ENCODE results near the gene MED16. TPM values are rescaled to one million over a fixed set of nuclear protein-coding genes. Genes with fewer than 3 reads are reported as not detected.

The MED16 gene
- total RNA-seq, 1 experiment from 2014 or later, result 10.8 TPM

- Histone ChIP-seq H3K4me2 (ENCODE audit: low read depth, low read length, poor library complexity, severe bottlenecking) (no peak overlapping the region), H4K20me1 (ENCODE audit: insufficient read depth, low read depth, low read length) (0 out of 2 replicates have a peak, but pooled peaks cover 3% of the 10 kb centered on the region), H3K4me1 (ENCODE audit: low read length) (peaks cover 9% of the 10 kb centered on the region; the same call in 1 of the 2 replicates), H3K4me3 (ENCODE audit: low read length) (no peak overlapping the region), H3K9me3 (ENCODE audit: low read length) (no peaks in the 10 kb centered on the region), H3K27ac (ENCODE audit: low read length) (no peak overlapping the region), H3K79me2 (ENCODE audit: low read length) (no peaks in the 10 kb centered on the region), H3K36me3 (ENCODE audit: insufficient read depth, low read length) (no peaks in the 10 kb centered on the region), H3K9ac (ENCODE audit: low read length) (no peak overlapping the region), H2AFZ (ENCODE audit: low read length) (no peak overlapping the region), H3K9me2 (replicated peaks; ENCODE audit: insufficient read depth, low read length) (no peaks in the 10 kb centered on the region), H3K27me3 (ENCODE audit: low read length) (no peaks in the 10 kb centered on the region)
- no peak for DNase-seq
Observed at GRCh38 chr19:863315-863620, 29.7 kb downstream of the MED16 start.

GRCh38 chr19:862581-863314, 30.2 kb downstream of the MED16 start:
- peak; percentile 89 for DNase-seq
- Histone ChIP-seq H3K27me3 (ENCODE audit: low read length) (no peaks in the 10 kb centered on the region), H3K9me2 (replicated peaks; ENCODE audit: insufficient read depth, low read length) (no peaks in the 10 kb centered on the region), H2AFZ (ENCODE audit: low read length) (no peak overlapping the region), H3K27ac (ENCODE audit: low read length) (no peak overlapping the region), H4K20me1 (ENCODE audit: insufficient read depth, low read depth, low read length) (0 out of 2 replicates have a peak, but pooled peaks cover 3% of the 10 kb centered on the region), H3K9me3 (ENCODE audit: low read length) (no peaks in the 10 kb centered on the region), H3K4me2 (ENCODE audit: low read depth, low read length, poor library complexity, severe bottlenecking) (no peak overlapping the region), H3K4me3 (ENCODE audit: low read length) (no peak overlapping the region), H3K79me2 (ENCODE audit: low read length) (no peaks in the 10 kb centered on the region), H3K36me3 (ENCODE audit: insufficient read depth, low read length) (no peaks in the 10 kb centered on the region), H3K9ac (ENCODE audit: low read length) (no peak overlapping the region), H3K4me1 (ENCODE audit: low read length) (peaks cover 9% of the 10 kb centered on the region; the same call in 1 of the 2 replicates)

- Histone ChIP-seq H2AFZ (ENCODE audit: low read length) (no peak overlapping the region), H3K4me1 (ENCODE audit: low read length) (peaks cover 9% of the 10 kb centered on the region; the same call in 1 of the 2 replicates), H3K9ac (ENCODE audit: low read length) (no peak overlapping the region), H3K79me2 (ENCODE audit: low read length) (no peaks in the 10 kb centered on the region), H3K9me2 (replicated peaks; ENCODE audit: insufficient read depth, low read length) (no peaks in the 10 kb centered on the region), H3K36me3 (ENCODE audit: insufficient read depth, low read length) (no peaks in the 10 kb centered on the region), H4K20me1 (ENCODE audit: insufficient read depth, low read depth, low read length) (0 out of 2 replicates have a peak, but pooled peaks cover 3% of the 10 kb centered on the region), H3K27ac (ENCODE audit: low read length) (no peak overlapping the region), H3K27me3 (ENCODE audit: low read length) (no peaks in the 10 kb centered on the region), H3K4me3 (ENCODE audit: low read length) (no peak overlapping the region), H3K4me2 (ENCODE audit: low read depth, low read length, poor library complexity, severe bottlenecking) (no peak overlapping the region), H3K9me3 (ENCODE audit: low read length) (no peaks in the 10 kb centered on the region)
- peak; percentile 90 for DNase-seq
Observed at GRCh38 chr19:861756-862580, 31.0 kb downstream of the MED16 start.

GRCh38 chr19:861141-861755, 31.7 kb downstream of the MED16 start:
- no peak for DNase-seq
- Histone ChIP-seq H2AFZ (ENCODE audit: low read length) (no peak overlapping the region), H3K4me1 (ENCODE audit: low read length) (peaks cover 9% of the 10 kb centered on the region; the same call in 1 of the 2 replicates), H3K27me3 (ENCODE audit: low read length) (no peaks in the 10 kb centered on the region), H3K79me2 (ENCODE audit: low read length) (no peaks in the 10 kb centered on the region), H3K9me2 (replicated peaks; ENCODE audit: insufficient read depth, low read length) (no peaks in the 10 kb centered on the region), H3K36me3 (ENCODE audit: insufficient read depth, low read length) (no peaks in the 10 kb centered on the region), H4K20me1 (ENCODE audit: insufficient read depth, low read depth, low read length) (0 out of 2 replicates have a peak, but pooled peaks cover 3% of the 10 kb centered on the region), H3K4me2 (ENCODE audit: low read depth, low read length, poor library complexity, severe bottlenecking) (no peak overlapping the region), H3K4me3 (ENCODE audit: low read length) (peak overlapping the region; percentile 47; the same call in 1 of the 2 replicates), H3K9ac (ENCODE audit: low read length) (no peak overlapping the region), H3K9me3 (ENCODE audit: low read length) (no peaks in the 10 kb centered on the region), H3K27ac (ENCODE audit: low read length) (no peak overlapping the region)

GRCh38 chr19:858868-859843, 33.8 kb downstream of the MED16 start, which contains the start of gene CFD:
CFD (plus strand) TSS chr19:859664; CDS start chr19:859690, 26 bp downstream.
- Histone ChIP-seq H3K9me3 (ENCODE audit: low read length) (no peaks in the 10 kb centered on the region), H3K4me2 (ENCODE audit: low read depth, low read length, poor library complexity, severe bottlenecking) (peak within 1 kb of the TSS; percentile 51), H4K20me1 (ENCODE audit: insufficient read depth, low read depth, low read length) (0 out of 2 replicates have a peak, but pooled peaks cover 3% of the 10 kb centered on the region), H3K9me2 (replicated peaks; ENCODE audit: insufficient read depth, low read length) (no peaks in the 10 kb centered on the region), H3K4me1 (ENCODE audit: low read length) (peaks cover 9% of the 10 kb centered on the region; the same call in 1 of the 2 replicates), H3K79me2 (ENCODE audit: low read length) (no peaks in the 10 kb centered on the region), H2AFZ (ENCODE audit: low read length) (no peak within 1 kb of the TSS), H3K9ac (ENCODE audit: low read length) (no peak within 1 kb of the TSS), H3K27me3 (ENCODE audit: low read length) (no peaks in the 10 kb centered on the region), H3K27ac (ENCODE audit: low read length) (no peak within 1 kb of the TSS), H3K36me3 (ENCODE audit: insufficient read depth, low read length) (no peaks in the 10 kb centered on the region), H3K4me3 (ENCODE audit: low read length) (peak within 1 kb of the TSS; percentile 47; the same call in 1 of the 2 replicates)
- DNase-seq, result no peak

GRCh38 chr19:858284-858683, 34.7 kb downstream of the MED16 start:
- H3K79me2 ChIP-seq (ENCODE audit: low read length), result no peaks in the 10 kb centered on the region
- H3K36me3 ChIP-seq (ENCODE audit: insufficient read depth, low read length), result no peaks in the 10 kb centered on the region
- no peaks in the 10 kb centered on the region for H3K9me3 ChIP-seq (ENCODE audit: low read length)
- H3K4me1 ChIP-seq (ENCODE audit: low read length), result 0 out of 2 replicates have a peak, but pooled peaks cover 3% of the 10 kb centered on the region
- no peaks in the 10 kb centered on the region for H3K9me2 ChIP-seq (replicated peaks; ENCODE audit: insufficient read depth, low read length)
- no peak for DNase-seq
- no peak overlapping the region for H3K4me3 ChIP-seq (ENCODE audit: low read length)
- no peak overlapping the region for H3K27ac ChIP-seq (ENCODE audit: low read length)
- no peaks in the 10 kb centered on the region for H3K27me3 ChIP-seq (ENCODE audit: low read length)
- no peak overlapping the region for H3K4me2 ChIP-seq (ENCODE audit: low read depth, low read length, poor library complexity, severe bottlenecking)
- H4K20me1 ChIP-seq (ENCODE audit: insufficient read depth, low read depth, low read length), result 0 out of 2 replicates have a peak, but pooled peaks cover 3% of the 10 kb centered on the region
- no peak overlapping the region for H2AFZ ChIP-seq (ENCODE audit: low read length)
- H3K9ac ChIP-seq (ENCODE audit: low read length), result no peak overlapping the region

GRCh38 chr19:855566-856120, 37.3 kb downstream of the MED16 start:
- Histone ChIP-seq H4K20me1 (ENCODE audit: insufficient read depth, low read depth, low read length) (no peaks in the 10 kb centered on the region), H3K9ac (ENCODE audit: low read length) (no peak overlapping the region), H3K9me2 (replicated peaks; ENCODE audit: insufficient read depth, low read length) (no peaks in the 10 kb centered on the region), H3K4me2 (ENCODE audit: low read depth, low read length, poor library complexity, severe bottlenecking) (no peak overlapping the region), H3K27ac (ENCODE audit: low read length) (no peak overlapping the region), H3K36me3 (ENCODE audit: insufficient read depth, low read length) (no peaks in the 10 kb centered on the region), H2AFZ (ENCODE audit: low read length) (no peak overlapping the region), H3K79me2 (ENCODE audit: low read length) (no peaks in the 10 kb centered on the region), H3K9me3 (ENCODE audit: low read length) (no peaks in the 10 kb centered on the region), H3K4me3 (ENCODE audit: low read length) (no peak overlapping the region), H3K27me3 (ENCODE audit: low read length) (no peaks in the 10 kb centered on the region), H3K4me1 (ENCODE audit: low read length) (0 out of 2 replicates have a peak, but pooled peaks cover 1% of the 10 kb centered on the region)
- no peak for DNase-seq

Data from Karpas-422 (cell line).